HepG2 (cell line): ENCODE data around the gene RGS19. TPM values are rescaled to one million over a fixed set of nuclear protein-coding genes. Genes with fewer than 3 reads are reported as not detected.

Source experiments
- FOXA1 ChIP-seq, 2 experiments: fragments of 450-650 bp in 1 of 2; sonication (generic) in 1 of 2; formaldehyde crosslinking in 1 of 2; IDR thresholded peaks; 2 replicates each; pipeline versions ENCODE4 v1.4.0 to v1.6.1; 2016 to 2020; ENCODE audit warnings: missing genetic modification reagents in 1 of 2
- KDM6A ChIP-seq: IDR thresholded peaks from 2 replicates; pipeline ENCODE4 v1.6.1; 2016; ENCODE audit warnings: low read depth
- MAFF ChIP-seq: IDR thresholded peaks from 2 replicates; pipeline ENCODE4 v1.6.1; 2011; ENCODE audit warnings: low read depth, low read length, improper control_type of control experiment
- MYC ChIP-seq: sonication (generic); formaldehyde crosslinking; IDR thresholded peaks from 2 replicates; pipeline ENCODE4 v1.9.0; 2021; ENCODE audit warnings: missing genetic modification reagents, borderline replicate concordance
- NFKBIZ ChIP-seq: IDR thresholded peaks from 2 replicates; pipeline ENCODE4 v1.6.1; 2018; ENCODE audit warnings: missing genetic modification reagents, missing compliant biosample characterization
- PRPF4 ChIP-seq: fragments of 200-400 bp; formaldehyde crosslinking; IDR thresholded peaks from 2 replicates; pipeline ENCODE4 v1.6.1; 2016; ENCODE audit warnings: low read length, low read depth; ENCODE audit not compliant: poor library complexity, severe bottlenecking
- WIZ ChIP-seq: sonication (generic); formaldehyde crosslinking; IDR thresholded peaks from 2 replicates; pipeline ENCODE4 v1.5.1; 2020; ENCODE audit warnings: mild to moderate bottlenecking, missing genetic modification reagents
- ZBTB38 ChIP-seq: sonication (generic); formaldehyde crosslinking; IDR thresholded peaks from 2 replicates; pipeline ENCODE4 v1.5.1; 2020; ENCODE audit warnings: mild to moderate bottlenecking, missing genetic modification reagents
- ZKSCAN8 ChIP-seq: IDR thresholded peaks from 2 replicates; pipeline ENCODE4 v1.6.1; 2016; ENCODE audit warnings: borderline replicate concordance, missing genetic modification reagents, missing compliant biosample characterization
- ZNF10 ChIP-seq: sonication (generic); formaldehyde crosslinking; IDR thresholded peaks from 2 replicates; pipeline ENCODE4 v1.4.0; 2020; ENCODE audit warnings: mild to moderate bottlenecking, low read depth, missing genetic modification reagents, borderline replicate concordance
- ZNF230 ChIP-seq: sonication (generic); formaldehyde crosslinking; IDR thresholded peaks from 2 replicates; pipeline ENCODE4 v1.4.0; 2020; ENCODE audit warnings: mild to moderate bottlenecking, missing genetic modification reagents
- ZNF256 ChIP-seq: sonication (generic); formaldehyde crosslinking; conservative IDR thresholded peaks from 2 replicates; pipeline ENCODE4 v1.4.0; 2020; ENCODE audit warnings: missing genetic modification reagents
- ZNF317 ChIP-seq: sonication (generic); formaldehyde crosslinking; IDR thresholded peaks from 2 replicates; pipeline ENCODE4 v1.5.0; 2020; ENCODE audit warnings: mild to moderate bottlenecking, missing genetic modification reagents
- ZNF367 ChIP-seq: sonication (generic); formaldehyde crosslinking; IDR thresholded peaks from 2 replicates; pipeline ENCODE4 v1.4.0; 2020; ENCODE audit warnings: missing genetic modification reagents, borderline replicate concordance
- polyA plus RNA-seq, 8 experiments: library from polyadenylated mRNA; depleted of rRNA in 3 of 8; stranded (reverse) in 7 of 8; unstranded in 1 of 8; fragments of >200 nt; fragmentation: Illumina TruSeq in 4 of 8; extraction: Trizol in 4 of 8; gene quantifications; 2 replicates each; pipeline versions ENCODE4 v1.2.1 to v1.2.3, GENCODE V29; 2011 to 2016; ENCODE audit warnings: low read depth in 4 of 8, missing spikeins in 1 of 8, mixed read lengths in 1 of 8; ENCODE audit not compliant: insufficient read depth in 1 of 8
- total RNA-seq, 5 experiments: library from RNA; depleted of rRNA; stranded (reverse); fragments of >200 nt; fragmentation: Illumina TruSeq; extraction: Trizol; gene quantifications; 2 replicates each; pipeline ENCODE4 v1.2.3, GENCODE V29; 2016; ENCODE audit warnings: low read depth in 1 of 5
- TF ChIP-seq, protein P1 (sequence below): sonication (generic); formaldehyde crosslinking; IDR thresholded peaks from 2 replicates; pipeline ENCODE4 v1.4.0; 2020; ENCODE audit warnings: mild to moderate bottlenecking, missing genetic modification reagents
- TF ChIP-seq, protein P2 (sequence below): sonication (generic); formaldehyde crosslinking; IDR thresholded peaks from 2 replicates; pipeline ENCODE4 v1.8.0; 2022; ENCODE audit warnings: missing genetic modification reagents, mild to moderate bottlenecking, borderline replicate concordance
- TF ChIP-seq, protein P3 (sequence below): sonication (generic); formaldehyde crosslinking; IDR thresholded peaks from 2 replicates; pipeline ENCODE4 v1.5.0; 2020; ENCODE audit warnings: missing genetic modification reagents
- TF ChIP-seq, protein P4 (sequence below): sonication (generic); formaldehyde crosslinking; IDR thresholded peaks from 2 replicates; pipeline ENCODE4 v1.8.1; 2022; ENCODE audit warnings: low read depth, mild to moderate bottlenecking, missing genetic modification reagents
- TF ChIP-seq, protein P5 (sequence below): fragments of 450-650 bp; IDR thresholded peaks from 2 replicates; pipeline ENCODE4 v1.6.1; 2017; ENCODE audit warnings: mild to moderate bottlenecking

Gene RGS19
- total and polyA plus RNA-seq, 2 of the 13 experiments (the other 11 are each of a cell fraction or from before 2014, with no cell fraction given): 10.7 to 11.9 TPM

DNA sequence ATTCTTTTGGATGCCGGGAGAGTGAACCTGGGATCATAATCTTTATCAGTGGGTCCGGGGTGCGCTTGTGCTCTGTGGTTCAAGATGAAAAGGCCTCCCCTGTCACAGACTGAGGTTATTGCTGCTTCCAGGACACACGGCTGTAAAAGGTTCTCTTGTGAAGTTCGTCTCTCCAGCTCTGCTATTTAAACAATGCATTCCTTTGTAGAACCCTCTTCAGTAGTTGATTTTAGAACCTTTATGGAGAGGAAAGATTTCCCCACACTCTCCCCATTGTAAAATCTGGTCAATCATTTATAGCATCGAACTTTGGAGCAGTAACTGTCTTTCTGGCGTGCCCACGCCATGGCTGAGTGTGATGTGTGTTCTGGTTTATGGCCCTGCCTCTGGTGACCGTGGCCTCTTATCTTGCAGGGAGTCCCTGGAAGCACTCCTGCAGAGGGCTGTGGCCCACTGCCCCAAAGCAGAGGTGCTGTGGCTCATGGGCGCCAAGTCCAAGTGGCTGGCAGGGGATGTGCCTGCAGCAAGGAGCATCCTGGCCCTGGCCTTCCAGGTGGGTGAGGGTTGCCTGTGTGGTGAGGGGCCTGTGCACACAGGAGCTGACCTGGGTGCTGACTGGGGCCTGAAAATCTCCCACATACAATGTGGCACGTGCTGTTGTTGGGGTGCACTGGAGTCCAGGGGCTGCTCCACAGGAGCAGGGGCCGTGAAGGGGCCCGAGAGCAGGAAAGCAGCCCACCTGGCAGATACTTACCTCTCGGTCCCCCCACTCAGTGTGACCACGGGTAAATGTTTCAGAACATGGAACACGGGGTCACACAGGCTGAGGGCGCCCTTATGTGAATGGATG is 55.0 kb downstream of the RGS19 start (continued):
- TF ChIP-seq, protein P1, sequence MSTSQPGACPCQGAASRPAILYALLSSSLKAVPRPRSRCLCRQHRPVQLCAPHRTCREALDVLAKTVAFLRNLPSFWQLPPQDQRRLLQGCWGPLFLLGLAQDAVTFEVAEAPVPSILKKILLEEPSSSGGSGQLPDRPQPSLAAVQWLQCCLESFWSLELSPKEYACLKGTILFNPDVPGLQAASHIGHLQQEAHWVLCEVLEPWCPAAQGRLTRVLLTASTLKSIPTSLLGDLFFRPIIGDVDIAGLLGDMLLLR: no peak; the same call in 1 of the 2 replicates
- TF ChIP-seq ZNF256 (CRISPR knock-in tag) (no peak), ZKSCAN8 (peak; percentile 59; the same call in 1 of the 2 replicates), KDM6A (CRISPR knock-in tag) (peak; percentile 79; the same call in 1 of the 2 replicates), FOXA1 (IDR thresholded peaks at IDR 0.05) (0 out of 2 replicates have a peak, but pooled peaks have one; percentile 7), FOXA1 (CRISPR knock-in tag; IDR thresholded peaks at IDR 0.05) (no peak), ZBTB38 (CRISPR knock-in tag) (peak; percentile 73), ZNF230 (CRISPR knock-in tag) (peak; percentile 74; the same call in 1 of the 2 replicates), MAFF (no peak), ZNF367 (no peak), WIZ (no peak), ZNF317 (CRISPR knock-in tag) (0 out of 2 replicates have a peak, but pooled peaks have one; percentile 19), ZNF10 (CRISPR knock-in tag) (no peak), NFKBIZ (CRISPR knock-in tag) (0 out of 2 replicates have a peak, but pooled peaks have one; percentile 70), MYC (CRISPR knock-in tag) (peak; percentile 86; the same call in 1 of the 2 replicates), PRPF4 (peak; percentile 19)
- TF ChIP-seq, protein P2, sequence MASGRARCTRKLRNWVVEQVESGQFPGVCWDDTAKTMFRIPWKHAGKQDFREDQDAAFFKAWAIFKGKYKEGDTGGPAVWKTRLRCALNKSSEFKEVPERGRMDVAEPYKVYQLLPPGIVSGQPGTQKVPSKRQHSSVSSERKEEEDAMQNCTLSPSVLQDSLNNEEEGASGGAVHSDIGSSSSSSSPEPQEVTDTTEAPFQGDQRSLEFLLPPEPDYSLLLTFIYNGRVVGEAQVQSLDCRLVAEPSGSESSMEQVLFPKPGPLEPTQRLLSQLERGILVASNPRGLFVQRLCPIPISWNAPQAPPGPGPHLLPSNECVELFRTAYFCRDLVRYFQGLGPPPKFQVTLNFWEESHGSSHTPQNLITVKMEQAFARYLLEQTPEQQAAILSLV (CRISPR knock-in tag): peak; percentile 75; the same call in 1 of the 2 replicates
- TF ChIP-seq, protein P3, sequence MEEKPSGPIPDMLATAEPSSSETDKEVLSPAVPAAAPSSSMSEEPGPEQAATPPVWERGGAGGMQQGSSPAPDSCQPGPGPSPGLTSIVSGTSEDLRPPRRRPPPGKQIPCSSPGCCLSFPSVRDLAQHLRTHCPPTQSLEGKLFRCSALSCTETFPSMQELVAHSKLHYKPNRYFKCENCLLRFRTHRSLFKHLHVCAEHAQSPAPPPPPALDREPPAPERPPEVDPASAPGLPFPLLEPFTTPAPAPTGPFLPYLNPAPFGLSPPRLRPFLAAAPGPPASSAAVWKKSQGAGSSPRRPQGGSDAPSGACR: peak; percentile 91; the same call in 1 of the 2 replicates
- TF ChIP-seq, protein P4, sequence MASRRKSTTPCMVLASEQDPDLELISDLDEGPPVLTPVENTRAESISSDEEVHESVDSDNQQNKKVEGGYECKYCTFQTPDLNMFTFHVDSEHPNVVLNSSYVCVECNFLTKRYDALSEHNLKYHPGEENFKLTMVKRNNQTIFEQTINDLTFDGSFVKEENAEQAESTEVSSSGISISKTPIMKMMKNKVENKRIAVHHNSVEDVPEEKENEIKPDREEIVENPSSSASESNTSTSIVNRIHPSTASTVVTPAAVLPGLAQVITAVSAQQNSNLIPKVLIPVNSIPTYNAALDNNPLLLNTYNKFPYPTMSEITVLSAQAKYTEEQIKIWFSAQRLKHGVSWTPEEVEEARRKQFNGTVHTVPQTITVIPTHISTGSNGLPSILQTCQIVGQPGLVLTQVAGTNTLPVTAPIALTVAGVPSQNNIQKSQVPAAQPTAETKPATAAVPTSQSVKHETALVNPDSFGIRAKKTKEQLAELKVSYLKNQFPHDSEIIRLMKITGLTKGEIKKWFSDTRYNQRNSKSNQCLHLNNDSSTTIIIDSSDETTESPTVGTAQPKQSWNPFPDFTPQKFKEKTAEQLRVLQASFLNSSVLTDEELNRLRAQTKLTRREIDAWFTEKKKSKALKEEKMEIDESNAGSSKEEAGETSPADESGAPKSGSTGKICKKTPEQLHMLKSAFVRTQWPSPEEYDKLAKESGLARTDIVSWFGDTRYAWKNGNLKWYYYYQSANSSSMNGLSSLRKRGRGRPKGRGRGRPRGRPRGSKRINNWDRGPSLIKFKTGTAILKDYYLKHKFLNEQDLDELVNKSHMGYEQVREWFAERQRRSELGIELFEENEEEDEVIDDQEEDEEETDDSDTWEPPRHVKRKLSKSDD (CRISPR knock-in tag): peak; percentile 45; the same call in 1 of the 2 replicates
- TF ChIP-seq, protein P5, sequence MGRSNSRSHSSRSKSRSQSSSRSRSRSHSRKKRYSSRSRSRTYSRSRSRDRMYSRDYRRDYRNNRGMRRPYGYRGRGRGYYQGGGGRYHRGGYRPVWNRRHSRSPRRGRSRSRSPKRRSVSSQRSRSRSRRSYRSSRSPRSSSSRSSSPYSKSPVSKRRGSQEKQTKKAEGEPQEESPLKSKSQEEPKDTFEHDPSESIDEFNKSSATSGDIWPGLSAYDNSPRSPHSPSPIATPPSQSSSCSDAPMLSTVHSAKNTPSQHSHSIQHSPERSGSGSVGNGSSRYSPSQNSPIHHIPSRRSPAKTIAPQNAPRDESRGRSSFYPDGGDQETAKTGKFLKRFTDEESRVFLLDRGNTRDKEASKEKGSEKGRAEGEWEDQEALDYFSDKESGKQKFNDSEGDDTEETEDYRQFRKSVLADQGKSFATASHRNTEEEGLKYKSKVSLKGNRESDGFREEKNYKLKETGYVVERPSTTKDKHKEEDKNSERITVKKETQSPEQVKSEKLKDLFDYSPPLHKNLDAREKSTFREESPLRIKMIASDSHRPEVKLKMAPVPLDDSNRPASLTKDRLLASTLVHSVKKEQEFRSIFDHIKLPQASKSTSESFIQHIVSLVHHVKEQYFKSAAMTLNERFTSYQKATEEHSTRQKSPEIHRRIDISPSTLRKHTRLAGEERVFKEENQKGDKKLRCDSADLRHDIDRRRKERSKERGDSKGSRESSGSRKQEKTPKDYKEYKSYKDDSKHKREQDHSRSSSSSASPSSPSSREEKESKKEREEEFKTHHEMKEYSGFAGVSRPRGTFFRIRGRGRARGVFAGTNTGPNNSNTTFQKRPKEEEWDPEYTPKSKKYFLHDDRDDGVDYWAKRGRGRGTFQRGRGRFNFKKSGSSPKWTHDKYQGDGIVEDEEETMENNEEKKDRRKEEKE: no peak
